ENCODE measurements around the gene SNED1. TPM values are rescaled to one million over a fixed set of nuclear protein-coding genes. Genes with fewer than 3 reads are reported as not detected.

SNED1 gene
- total RNA-seq, 1 donor from 2014 or later: 19.4 TPM

- Mint-ChIP-seq H3K27ac (ENCODE audit: unreplicated experiment) (no peak overlapping the region), H3K9me3 (ENCODE audit: unreplicated experiment) (no peaks in the 10 kb centered on the region), H3K36me3 (ENCODE audit: unreplicated experiment) (peaks cover 4% of the 10 kb centered on the region), H3K4me1 (ENCODE audit: unreplicated experiment) (no peaks in the 10 kb centered on the region), H3K27me3 (ENCODE audit: unreplicated experiment) (peaks cover 7% of the 10 kb centered on the region), H3K4me3 (ENCODE audit: unreplicated experiment) (no peak overlapping the region)
- no peak for TF ChIP-seq CTCF (IDR thresholded peaks at IDR 0.05)
- no peak for DNase-seq (ENCODE audit: extremely low spot score, unreplicated experiment)
Observed at GRCh38 chr2:241073166-241074064, 75.0 kb downstream of the SNED1 start.

GRCh38 chr2:241074065-241074818, 75.8 kb downstream of the SNED1 start:
- Mint-ChIP-seq H3K36me3 (ENCODE audit: unreplicated experiment) (peaks cover 4% of the 10 kb centered on the region), H3K4me1 (ENCODE audit: unreplicated experiment) (no peaks in the 10 kb centered on the region), H3K9me3 (ENCODE audit: unreplicated experiment) (no peaks in the 10 kb centered on the region), H3K4me3 (ENCODE audit: unreplicated experiment) (no peak overlapping the region), H3K27me3 (ENCODE audit: unreplicated experiment) (peaks cover 7% of the 10 kb centered on the region), H3K27ac (ENCODE audit: unreplicated experiment) (no peak overlapping the region)
- peak; percentile 76 for DNase-seq (ENCODE audit: extremely low spot score, unreplicated experiment)
- TF ChIP-seq CTCF (IDR thresholded peaks at IDR 0.05): no peak

GRCh38 chr2:241074901-241075540, 76.6 kb downstream of the SNED1 start:
- no peak for TF ChIP-seq CTCF (IDR thresholded peaks at IDR 0.05)
- no peak overlapping the region for H3K4me3 Mint-ChIP-seq (ENCODE audit: unreplicated experiment)
- no peaks in the 10 kb centered on the region for H3K4me1 Mint-ChIP-seq (ENCODE audit: unreplicated experiment)
- peaks cover 4% of the 10 kb centered on the region for H3K36me3 Mint-ChIP-seq (ENCODE audit: unreplicated experiment)
- H3K27ac Mint-ChIP-seq (ENCODE audit: unreplicated experiment): no peak overlapping the region
- DNase-seq (ENCODE audit: extremely low spot score, unreplicated experiment): peak; percentile 57
- peaks cover 7% of the 10 kb centered on the region for H3K27me3 Mint-ChIP-seq (ENCODE audit: unreplicated experiment)
- no peaks in the 10 kb centered on the region for H3K9me3 Mint-ChIP-seq (ENCODE audit: unreplicated experiment)

GRCh38 chr2:241080405-241081189, 82.2 kb downstream of the SNED1 start:
- no peak for TF ChIP-seq CTCF (IDR thresholded peaks at IDR 0.05)
- peaks cover 12% of the 10 kb centered on the region for H3K36me3 Mint-ChIP-seq (ENCODE audit: unreplicated experiment)
- H3K27me3 Mint-ChIP-seq (ENCODE audit: unreplicated experiment): no peaks in the 10 kb centered on the region
- H3K9me3 Mint-ChIP-seq (ENCODE audit: unreplicated experiment): peaks cover 5% of the 10 kb centered on the region
- H3K27ac Mint-ChIP-seq (ENCODE audit: unreplicated experiment): no peak overlapping the region
- H3K4me3 Mint-ChIP-seq (ENCODE audit: unreplicated experiment): no peak overlapping the region
- H3K4me1 Mint-ChIP-seq (ENCODE audit: unreplicated experiment): no peaks in the 10 kb centered on the region
- peak; percentile 84 for DNase-seq (ENCODE audit: extremely low spot score, unreplicated experiment)

Data from osteocyte (in vitro differentiated cells).